ENCODE results near the gene CIAO3.
A peak's percentile ranks its signal among the peaks of the same experiment; 100 is the strongest.
"Not testable (repeated sequence)": the region's sequence is repeated elsewhere in the genome, so short reads cannot be mapped to it uniquely, and the experiment has no call there.

The CIAO3 gene

DNA sequence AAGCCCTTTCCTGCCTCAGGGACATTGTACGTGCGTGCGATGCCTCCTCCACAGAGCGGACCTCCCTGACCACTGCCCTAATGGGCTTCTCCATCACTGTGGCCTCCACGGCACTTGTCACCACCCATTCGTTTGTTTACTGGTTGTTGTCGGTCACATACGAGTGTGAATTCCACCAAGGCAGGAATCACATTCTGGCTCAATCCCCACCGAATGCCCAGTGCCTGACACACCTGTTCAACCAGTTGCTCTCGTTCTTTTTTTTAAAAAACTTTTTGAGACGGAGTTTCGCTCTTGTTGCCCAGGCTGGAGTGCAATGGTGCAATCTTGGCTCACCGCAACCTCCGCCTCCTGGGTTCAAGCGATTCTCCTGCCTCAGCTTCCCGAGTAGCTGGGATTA is 49.6 kb downstream of the CIAO3 start:
- DNase-seq, result not testable (repeated sequence)

DNA sequence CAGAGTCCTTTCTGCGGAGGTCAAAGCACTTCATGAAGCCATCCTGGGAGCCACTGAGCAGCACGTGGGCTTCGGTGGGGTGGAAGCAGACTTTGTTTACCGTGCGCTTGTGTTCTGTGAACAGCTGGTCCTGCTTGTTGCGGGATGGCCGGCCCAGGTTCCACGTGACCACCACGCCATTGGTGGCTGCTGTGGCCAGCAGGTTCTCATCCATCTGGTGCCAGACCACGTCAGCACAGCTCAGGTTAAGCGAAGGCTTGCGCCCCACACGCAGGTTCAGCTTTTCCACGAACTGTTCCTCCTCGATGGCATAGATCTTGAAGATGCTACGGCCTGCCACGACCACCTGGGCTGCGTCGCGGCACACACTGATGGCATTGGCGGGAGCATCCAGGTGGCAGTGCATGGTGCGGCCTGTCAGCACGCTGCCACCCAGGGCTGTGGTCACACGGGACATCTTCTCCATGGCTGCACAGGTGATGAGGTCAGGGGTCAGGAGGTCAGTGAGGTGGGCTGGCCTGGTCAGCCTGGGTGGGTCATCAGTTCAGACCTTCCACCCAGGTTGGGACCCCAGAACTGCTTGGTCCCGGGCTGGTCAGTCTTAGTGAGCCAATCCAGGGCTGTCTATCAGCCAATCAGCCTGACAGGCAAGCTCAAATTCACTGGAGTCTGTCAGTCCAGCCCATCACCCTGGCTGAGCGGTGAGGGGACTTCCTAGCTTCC is 51.5 kb downstream of the CIAO3 start:
- DNase-seq, result no peak

DNA sequence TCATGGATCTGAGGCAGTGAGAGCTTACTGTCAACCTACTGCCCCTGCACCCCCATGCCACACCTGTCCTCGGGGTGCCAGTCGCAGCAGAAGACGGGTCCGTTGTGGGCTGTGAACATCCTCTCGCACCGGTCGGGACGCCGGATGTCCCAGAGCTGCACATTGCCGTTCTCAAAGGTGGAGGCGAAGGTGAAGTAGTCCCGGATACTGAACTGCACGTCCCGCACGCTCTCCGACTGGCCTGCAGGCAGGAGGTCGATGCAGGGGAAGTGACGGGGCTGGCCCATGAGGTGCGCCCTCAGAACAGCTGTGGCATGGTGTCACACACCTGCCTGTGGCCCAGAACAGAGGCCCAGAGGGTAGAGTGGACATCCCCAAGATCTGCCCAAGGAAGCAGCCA is 53.3 kb downstream of the CIAO3 start:
- DNase-seq, result no peak

DNA sequence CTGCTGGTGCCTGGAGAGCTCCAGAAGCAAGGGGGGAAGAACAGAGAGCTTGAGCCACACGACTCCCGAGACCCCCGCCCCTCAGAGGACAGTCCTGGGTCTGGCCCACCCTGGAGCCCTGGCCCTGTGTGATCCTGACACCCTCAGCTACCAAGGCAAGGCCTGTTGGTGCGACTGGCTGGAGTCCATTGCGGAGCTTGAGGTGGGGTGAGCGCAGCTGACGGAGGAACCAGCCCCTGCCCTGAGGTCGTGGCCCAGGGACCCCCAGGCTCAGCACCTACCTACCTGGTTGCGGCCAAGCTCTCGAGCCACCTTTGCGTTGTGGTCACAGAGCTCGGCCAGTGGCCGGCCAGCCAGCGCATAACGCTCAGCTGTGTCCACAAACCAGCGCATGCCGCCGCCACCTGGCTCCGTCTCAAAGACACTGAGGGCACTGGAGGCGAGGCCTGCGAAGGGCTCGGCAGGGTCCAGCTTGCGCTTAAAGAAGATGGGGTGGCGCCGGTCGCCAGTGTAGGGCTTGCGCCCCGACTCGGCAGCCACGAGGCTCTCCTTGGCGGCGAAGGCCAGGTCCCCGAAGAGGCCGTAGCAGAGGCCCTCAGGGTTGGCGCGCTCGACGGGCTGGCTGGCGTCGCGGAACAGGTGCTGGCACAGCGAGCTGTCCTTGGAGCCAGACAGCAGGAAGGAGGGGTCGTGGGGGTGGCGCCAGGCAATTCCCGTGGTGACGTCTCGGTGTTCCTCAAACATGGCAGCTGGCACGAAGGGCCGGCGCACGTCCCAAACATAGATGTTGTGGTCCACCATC is 54.1 kb downstream of the CIAO3 start:
- DNase-seq, result no peak

DNA sequence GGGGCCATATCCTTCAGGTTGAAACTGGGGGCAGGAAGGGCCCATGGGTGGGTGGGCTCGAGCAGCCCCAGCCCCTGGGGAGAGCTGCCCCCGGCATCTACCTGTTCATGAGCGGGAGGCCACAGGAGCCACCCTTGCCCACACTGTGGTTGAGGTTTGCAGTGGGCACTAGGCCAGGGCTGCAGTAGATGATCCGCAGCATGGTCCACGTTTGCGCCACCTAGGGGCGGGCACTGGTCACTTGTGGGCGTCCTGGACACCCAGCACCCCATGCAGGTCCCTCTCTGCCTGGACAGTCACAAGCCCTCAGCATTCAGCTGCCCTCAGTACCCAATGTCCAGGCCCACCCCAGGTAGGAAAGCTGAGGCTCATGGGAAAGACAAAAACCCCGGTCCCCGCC is 54.8 kb downstream of the CIAO3 start:
- no peak for DNase-seq

DNA sequence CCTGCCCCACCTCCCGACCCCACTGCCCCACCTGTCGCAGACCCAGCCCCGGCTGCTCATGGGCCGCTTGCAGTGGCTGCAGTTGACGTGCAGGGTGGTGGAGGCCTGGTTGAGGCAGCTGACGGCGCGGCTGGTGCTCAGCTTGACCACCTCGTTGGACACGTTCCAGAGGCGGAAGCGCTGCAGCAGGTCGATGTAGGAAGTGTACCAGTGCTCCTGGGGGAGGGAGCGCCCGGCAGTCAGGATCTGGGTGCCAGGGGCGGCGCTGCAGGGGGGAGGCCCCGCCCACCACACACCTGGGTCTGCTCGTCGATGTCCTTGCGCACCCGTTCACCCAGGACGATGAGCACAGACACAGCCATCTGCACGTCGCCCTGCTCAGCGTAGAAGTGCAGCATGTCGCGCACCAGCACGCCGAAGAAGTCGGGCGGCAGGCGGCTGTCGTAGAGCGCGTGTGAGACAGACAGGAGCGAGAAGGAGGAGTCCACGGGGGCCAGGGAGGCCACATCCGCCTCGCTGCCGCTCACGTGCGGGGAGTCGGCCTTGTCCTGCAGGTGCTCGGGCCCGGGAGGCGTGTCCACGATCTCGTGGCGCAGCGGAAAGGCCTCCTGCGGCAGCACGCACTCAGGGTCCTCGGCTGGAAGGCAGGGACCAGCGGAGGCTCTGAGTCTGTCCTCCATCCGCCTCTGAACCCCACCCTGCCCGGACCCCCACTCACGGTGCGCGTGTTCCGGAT is 55.7 kb downstream of the CIAO3 start:
- DNase-seq, result no peak

DNA sequence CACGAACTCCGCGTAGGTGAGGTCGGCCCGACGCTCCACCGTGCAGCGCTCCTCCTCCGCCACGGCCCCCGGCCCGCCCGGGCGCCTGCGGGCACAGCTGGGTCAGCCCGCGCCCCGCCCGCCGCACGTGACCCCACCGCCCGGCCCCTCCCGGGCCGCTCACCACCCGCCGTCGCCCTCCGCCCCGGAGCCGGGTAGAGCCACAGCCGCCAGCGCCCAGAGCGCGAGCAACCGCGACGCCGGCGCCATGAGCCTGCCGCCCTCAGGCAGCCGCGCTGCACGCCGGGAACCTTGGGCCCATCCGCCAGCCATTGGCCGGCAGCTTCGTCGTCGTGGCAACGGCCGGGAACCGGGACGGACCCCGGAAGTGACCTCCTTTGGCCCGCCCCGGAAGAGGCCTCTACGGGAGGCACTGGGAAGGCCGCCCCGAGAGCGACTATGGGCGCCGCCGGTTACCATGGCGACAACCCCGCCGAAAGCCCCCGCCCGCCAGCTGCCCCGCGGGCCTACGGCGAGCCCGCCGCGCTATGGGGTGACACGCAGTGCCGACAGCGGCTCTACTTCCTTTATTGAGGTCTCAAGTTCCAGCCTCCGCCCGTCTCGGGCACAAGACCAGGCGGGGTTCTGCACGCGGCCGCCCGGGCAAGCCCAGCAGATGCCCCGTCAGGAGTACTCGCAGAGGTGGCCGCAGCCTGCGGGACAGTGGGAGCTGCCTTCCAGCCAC is 56.6 kb downstream of the CIAO3 start, which contains the start of gene JMJD8:
Gene JMJD8 (minus strand): TSS at position 264 of the 724 bp plus-strand sequence. CDS start 15 bp downstream, at position 249.
- DNase-seq, result peak; percentile 97

DNA sequence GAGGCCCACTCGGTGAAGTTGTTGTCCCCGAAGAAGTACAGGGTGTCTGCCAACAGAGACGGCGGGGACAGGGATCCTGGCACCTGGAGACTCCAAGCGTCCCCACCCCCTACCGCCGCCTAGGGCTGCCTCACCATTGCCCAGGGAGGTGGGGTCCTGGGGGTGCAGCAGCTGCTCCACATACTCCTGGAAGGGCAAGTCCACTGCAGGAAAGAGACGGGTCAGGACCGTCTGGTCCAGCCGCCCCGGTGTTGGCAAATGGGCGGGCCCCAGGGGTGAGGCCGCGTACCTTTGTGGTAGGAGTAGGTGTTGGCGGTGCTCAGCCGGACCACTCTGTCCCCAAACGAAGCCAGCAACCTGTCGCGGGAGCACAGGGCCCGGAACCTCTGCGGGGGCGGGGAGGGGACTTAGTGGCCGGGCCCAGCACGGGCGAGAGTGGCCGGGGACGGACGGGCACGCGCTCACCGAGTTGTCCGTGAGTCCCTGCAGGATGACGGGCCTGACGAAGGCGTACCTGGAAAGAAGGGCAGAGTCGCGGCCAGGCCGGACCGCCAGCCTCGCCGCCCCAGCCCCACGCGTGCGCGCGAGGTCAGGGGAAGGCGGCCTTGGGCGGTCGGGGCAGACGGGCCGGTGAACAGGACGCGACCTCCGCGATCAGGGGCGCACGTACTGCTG is 57.3 kb downstream of the CIAO3 start:
- no peak for DNase-seq

DNA sequence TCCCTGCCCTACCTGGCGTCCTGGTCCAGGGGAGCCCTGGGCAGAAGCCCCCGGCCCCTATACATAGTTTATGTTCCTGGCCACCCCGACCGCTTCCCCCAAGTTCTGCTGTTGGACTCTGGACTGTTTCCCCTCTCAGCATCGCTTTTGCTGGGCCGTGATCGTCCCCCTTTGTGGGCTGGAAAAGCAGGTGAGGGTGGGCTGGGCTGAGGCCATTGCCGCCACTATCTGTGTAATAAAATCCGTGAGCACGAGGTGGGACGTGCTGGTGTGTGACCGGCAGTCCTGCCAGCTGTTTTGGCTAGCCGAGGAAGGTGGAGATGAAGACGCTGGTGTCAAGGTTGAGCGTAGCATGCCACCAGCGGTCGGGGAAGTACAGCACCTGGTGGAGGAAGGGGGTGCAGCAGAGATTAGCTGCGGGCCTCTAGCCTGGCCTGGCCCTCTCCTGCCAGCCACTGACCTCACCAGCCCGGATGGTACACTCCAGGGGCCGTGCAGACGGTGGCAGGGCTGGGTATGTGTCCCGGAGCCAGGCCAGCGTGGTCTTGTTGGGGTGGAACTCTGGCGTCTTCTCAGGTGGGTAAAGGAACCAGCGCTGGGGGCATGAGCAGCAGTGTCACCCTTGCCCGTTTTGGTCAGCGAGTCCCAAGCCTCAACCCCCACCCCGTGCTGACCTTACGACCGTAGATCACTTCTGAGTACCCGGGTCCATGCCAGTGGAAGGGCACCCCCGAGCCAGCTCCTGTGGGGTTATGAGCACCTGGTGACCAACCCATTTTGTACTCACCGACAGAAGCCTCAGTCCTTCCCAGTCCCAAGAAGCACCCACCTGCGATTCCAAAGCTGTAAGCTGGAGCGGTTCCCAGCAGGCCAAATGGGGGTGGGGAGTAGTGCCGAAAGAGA is 58.1 kb downstream of the CIAO3 start:
- no peak for DNase-seq

DNA sequence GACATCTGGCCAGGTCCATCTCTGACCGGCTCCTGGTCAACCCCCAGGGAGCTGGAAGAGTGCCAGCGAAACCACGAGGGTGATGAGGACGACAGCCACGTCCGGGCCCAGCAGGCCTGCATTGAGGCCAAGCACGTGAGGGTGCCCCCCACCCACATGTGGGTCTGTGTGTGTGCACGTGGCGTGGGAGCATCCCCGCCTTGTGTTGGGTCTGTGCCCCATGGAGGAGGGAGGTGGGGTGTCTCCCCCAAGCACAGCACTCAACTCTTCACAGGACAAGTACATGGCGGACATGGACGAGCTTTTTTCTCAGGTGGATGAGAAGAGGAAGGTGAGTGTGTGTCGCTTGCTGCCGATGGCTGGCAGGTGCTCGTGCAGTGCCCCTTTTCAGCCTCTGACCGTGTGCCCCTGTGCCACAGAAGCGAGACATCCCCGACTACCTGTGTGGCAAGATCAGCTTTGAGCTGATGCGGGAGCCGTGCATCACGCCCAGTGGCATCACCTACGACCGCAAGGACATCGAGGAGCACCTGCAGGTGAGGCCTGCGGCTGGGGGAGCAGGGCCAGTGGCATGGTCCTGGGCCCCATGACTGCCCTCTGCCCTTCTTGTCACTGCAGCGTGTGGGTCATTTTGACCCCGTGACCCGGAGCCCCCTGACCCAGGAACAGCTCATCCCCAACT is 58.9 kb downstream of the CIAO3 start:
- no peak for DNase-seq

DNA sequence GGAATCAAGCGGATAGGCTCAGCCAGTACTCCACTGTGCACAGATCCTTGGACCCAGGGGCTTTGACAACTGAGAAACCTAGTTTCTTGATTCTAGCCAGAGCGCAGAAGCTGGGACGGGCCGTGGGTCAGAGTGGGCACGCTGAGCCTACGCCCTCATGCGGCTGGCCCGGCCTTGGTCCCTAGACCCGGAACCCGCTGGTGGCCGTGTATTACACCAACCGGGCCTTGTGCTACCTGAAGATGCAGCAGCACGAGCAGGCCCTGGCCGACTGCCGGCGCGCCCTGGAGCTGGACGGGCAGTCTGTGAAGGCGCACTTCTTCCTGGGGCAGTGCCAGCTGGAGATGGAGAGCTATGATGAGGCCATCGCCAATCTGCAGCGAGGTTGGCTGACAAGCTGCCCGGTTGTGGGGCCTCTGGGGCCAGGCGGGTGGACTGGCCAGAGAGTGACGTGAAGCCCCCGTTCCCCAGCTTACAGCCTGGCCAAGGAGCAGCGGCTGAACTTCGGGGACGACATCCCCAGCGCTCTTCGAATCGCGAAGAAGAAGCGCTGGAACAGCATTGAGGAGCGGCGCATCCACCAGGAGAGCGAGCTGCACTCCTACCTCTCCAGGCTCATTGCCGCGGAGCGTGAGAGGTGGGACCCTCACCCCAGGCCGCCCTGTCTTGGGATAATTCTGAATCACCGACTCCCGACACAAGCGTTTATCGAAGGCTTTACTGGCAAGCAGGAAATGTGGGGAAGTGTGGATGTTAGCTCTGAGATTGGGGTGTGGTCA is 59.6 kb downstream of the CIAO3 start:
- DNase-seq, result no peak

DNA sequence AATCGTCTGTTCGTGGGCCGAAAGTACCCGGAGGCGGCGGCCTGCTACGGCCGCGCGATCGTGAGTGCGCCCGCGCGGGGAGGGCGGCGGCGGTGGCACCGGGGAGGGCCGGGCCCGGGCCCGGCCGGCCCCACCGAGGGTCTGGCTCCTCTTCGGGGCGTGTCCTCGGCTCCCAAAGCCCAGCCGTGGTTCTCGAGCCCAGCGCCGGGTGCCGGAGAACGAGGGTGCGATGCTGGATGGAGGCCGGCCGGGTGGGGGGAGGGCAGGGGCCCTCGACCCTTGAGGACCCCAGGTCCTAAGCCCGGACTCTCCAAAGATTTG is 60.2 kb downstream of the CIAO3 start:
- no peak for DNase-seq

DNA sequence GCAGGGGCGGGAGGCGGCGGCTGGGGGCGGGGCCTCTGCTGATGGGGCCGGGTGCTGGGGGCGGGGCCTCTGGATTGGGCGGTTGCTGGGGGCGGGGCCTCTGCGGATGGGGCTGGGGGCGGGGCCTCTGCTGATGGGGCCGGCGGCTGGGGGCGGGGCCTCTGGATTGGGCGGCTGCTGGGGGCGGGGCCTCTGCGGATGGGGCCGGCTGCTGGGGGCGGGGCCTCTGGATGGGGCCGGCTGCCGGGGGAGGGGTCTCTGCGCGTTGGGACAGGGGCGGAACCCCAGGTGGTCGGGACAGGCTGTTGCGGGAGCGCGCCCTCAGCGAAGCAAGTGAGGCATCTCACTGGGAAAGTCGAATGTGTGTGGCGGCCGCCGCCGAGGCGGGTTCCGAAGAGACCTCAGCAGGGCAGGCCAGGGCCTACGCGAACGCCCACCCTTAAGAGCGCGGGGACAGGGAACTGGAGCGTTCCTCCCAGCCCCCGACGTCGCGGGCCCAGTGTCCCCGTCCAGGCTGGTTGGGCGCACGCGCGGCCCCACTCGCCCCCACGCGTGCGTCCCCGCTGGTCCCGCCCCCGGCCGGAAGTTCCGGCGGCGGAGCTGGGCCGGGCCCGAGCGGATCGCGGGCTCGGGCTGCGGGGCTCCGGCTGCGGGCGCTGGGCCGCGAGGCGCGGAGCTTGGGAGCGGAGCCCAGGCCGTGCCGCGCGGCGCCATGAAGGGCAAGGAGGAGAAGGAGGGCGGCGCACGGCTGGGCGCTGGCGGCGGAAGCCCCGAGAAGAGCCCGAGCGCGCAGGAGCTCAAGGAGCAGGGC is 60.8 kb downstream of the CIAO3 start, which contains the start of gene STUB1:
Gene STUB1 (plus strand): TSS at position 597 of the 811 bp plus-strand sequence. CDS start 116 bp downstream, at position 713.
- peak; percentile 95 for DNase-seq
